HEK293 (cell line): ENCODE measurements around the gene DEK.

Experiments used
- ATF2 ChIP-seq: fragments of 450-650 bp; formaldehyde crosslinking; IDR thresholded peaks from 2 replicates; pipeline ENCODE4 v1.5.1; 2016; ENCODE audit warnings: missing biosample characterization, missing genetic modification characterization, low read depth
- BCL6B ChIP-seq: fragments of 450-650 bp; formaldehyde crosslinking; IDR thresholded peaks from 2 replicates; pipeline ENCODE4 v1.5.1; 2017; ENCODE audit warnings: missing biosample characterization, missing genetic modification characterization
- ELK4 ChIP-seq: IDR thresholded peaks from 2 replicates; pipeline ENCODE4 v1.6.1; 2011; ENCODE audit warnings: mild to moderate bottlenecking, low read depth, low read length, borderline replicate concordance
- FEZF1 ChIP-seq: fragments of 450-650 bp; formaldehyde crosslinking; IDR thresholded peaks from 2 replicates; pipeline ENCODE4 v1.5.1; 2016; ENCODE audit warnings: missing biosample characterization, missing genetic modification characterization
- GLIS2 ChIP-seq: fragments of 450-650 bp; formaldehyde crosslinking; IDR thresholded peaks from 2 replicates; pipeline ENCODE4 v1.5.1; 2016; ENCODE audit warnings: missing biosample characterization, missing genetic modification characterization
- HOXC10 ChIP-seq: sonication (generic); formaldehyde crosslinking; IDR thresholded peaks from 2 replicates; pipeline ENCODE4 v1.8.1; 2023; ENCODE audit warnings: mild to moderate bottlenecking, missing genetic modification reagents
- KLF8 ChIP-seq: fragments of 450-650 bp; formaldehyde crosslinking; IDR thresholded peaks from 2 replicates; pipeline ENCODE4 v1.5.1; 2016; ENCODE audit warnings: missing biosample characterization, missing genetic modification characterization
- REST ChIP-seq: fragments of 450-650 bp; formaldehyde crosslinking; IDR thresholded peaks from 2 replicates; pipeline ENCODE4 v1.5.1; 2016; ENCODE audit warnings: missing biosample characterization, missing genetic modification characterization
- ZFP41 ChIP-seq: fragments of 450-650 bp; formaldehyde crosslinking; IDR thresholded peaks from 2 replicates; pipeline ENCODE4 v1.5.1; 2016; ENCODE audit warnings: missing biosample characterization, missing genetic modification characterization, borderline replicate concordance
- ZNF121 ChIP-seq: fragments of 450-650 bp; formaldehyde crosslinking; IDR thresholded peaks from 2 replicates; pipeline ENCODE4 v1.5.1; 2016; ENCODE audit warnings: missing biosample characterization, missing genetic modification characterization
- ZNF133 ChIP-seq: fragments of 450-650 bp; formaldehyde crosslinking; IDR thresholded peaks from 2 replicates; pipeline ENCODE4 v1.5.1; 2016; ENCODE audit warnings: missing biosample characterization, missing genetic modification characterization
- ZNF140 ChIP-seq: fragments of 450-650 bp; formaldehyde crosslinking; IDR thresholded peaks from 2 replicates; pipeline ENCODE4 v1.5.1; 2016; ENCODE audit warnings: missing biosample characterization, missing genetic modification characterization
- ZNF16 ChIP-seq: fragments of 450-650 bp; formaldehyde crosslinking; IDR thresholded peaks from 2 replicates; pipeline ENCODE4 v1.5.1; 2016; ENCODE audit warnings: low read depth, missing biosample characterization, missing genetic modification characterization
- ZNF169 ChIP-seq: fragments of 450-650 bp; formaldehyde crosslinking; IDR thresholded peaks from 2 replicates; pipeline ENCODE4 v1.5.1; 2016; ENCODE audit warnings: missing biosample characterization, missing genetic modification characterization
- ZNF214 ChIP-seq: fragments of 450-650 bp; formaldehyde crosslinking; IDR thresholded peaks from 2 replicates; pipeline ENCODE4 v1.5.1; 2017; ENCODE audit warnings: missing biosample characterization, mild to moderate bottlenecking, missing genetic modification characterization, borderline replicate concordance
- ZNF239 ChIP-seq: fragments of 450-650 bp; formaldehyde crosslinking; IDR thresholded peaks from 2 replicates; pipeline ENCODE4 v1.5.1; 2016; ENCODE audit warnings: missing biosample characterization, missing genetic modification characterization
- ZNF274 ChIP-seq, 2 experiments: fragments of 200-500 bp in 1 of 2; fragments of 450-650 bp in 1 of 2; sonication (Bioruptor generic) in 1 of 2; formaldehyde crosslinking in 1 of 2; IDR thresholded peaks; 2 replicates each; pipeline versions ENCODE4 v1.5.1 to v1.6.1; 2014 to 2016; ENCODE audit warnings: borderline replicate concordance in 1 of 2, inconsistent platforms in 1 of 2, low read length in 1 of 2, missing biosample characterization in 1 of 2, missing genetic modification characterization in 1 of 2
- ZNF341 ChIP-seq: fragments of 450-650 bp; formaldehyde crosslinking; IDR thresholded peaks from 2 replicates; pipeline ENCODE4; 2016; ENCODE audit warnings: low read depth, missing biosample characterization, missing genetic modification characterization
- ZNF366 ChIP-seq: fragments of 450-650 bp; formaldehyde crosslinking; conservative IDR thresholded peaks from 2 replicates; pipeline ENCODE4 v1.5.1; 2016; ENCODE audit warnings: missing biosample characterization, missing genetic modification characterization
- ZNF426 ChIP-seq: fragments of 450-650 bp; formaldehyde crosslinking; IDR thresholded peaks from 2 replicates; pipeline ENCODE4 v1.5.1; 2017; ENCODE audit warnings: missing biosample characterization, missing genetic modification characterization, mild to moderate bottlenecking, inconsistent platforms, moderate library complexity
- ZNF473 ChIP-seq: fragments of 450-650 bp; formaldehyde crosslinking; IDR thresholded peaks from 2 replicates; pipeline ENCODE4 v1.5.1; 2017; ENCODE audit warnings: missing biosample characterization, missing genetic modification characterization
- ZNF585B ChIP-seq: fragments of 450-650 bp; formaldehyde crosslinking; IDR thresholded peaks from 2 replicates; pipeline ENCODE4 v1.5.1; 2016; ENCODE audit warnings: missing biosample characterization, missing genetic modification characterization
- ZNF621 ChIP-seq: fragments of 450-650 bp; formaldehyde crosslinking; IDR thresholded peaks from 2 replicates; pipeline ENCODE4 v1.5.1; 2017; ENCODE audit warnings: missing biosample characterization, missing genetic modification characterization
- ZNF626 ChIP-seq: fragments of 450-650 bp; sonication (Bioruptor Pico); formaldehyde crosslinking; IDR thresholded peaks from 2 replicates; pipeline ENCODE4 v1.5.1; 2018; ENCODE audit warnings: missing biosample characterization, missing genetic modification characterization, inconsistent platforms
- ZNF629 ChIP-seq: fragments of 450-650 bp; formaldehyde crosslinking; IDR thresholded peaks from 2 replicates; pipeline ENCODE4 v1.5.1; 2017; ENCODE audit warnings: missing biosample characterization, missing genetic modification characterization
- ZNF76 ChIP-seq: fragments of 450-650 bp; formaldehyde crosslinking; IDR thresholded peaks from 2 replicates; pipeline ENCODE4; 2016; ENCODE audit warnings: low read depth, missing biosample characterization, missing genetic modification characterization, borderline replicate concordance
- ZNF776 ChIP-seq: fragments of 450-650 bp; formaldehyde crosslinking; IDR thresholded peaks from 2 replicates; pipeline ENCODE4 v1.5.0; 2017; ENCODE audit warnings: missing biosample characterization, missing genetic modification characterization, borderline replicate concordance
- ZSCAN23 ChIP-seq: fragments of 450-650 bp; formaldehyde crosslinking; IDR thresholded peaks from 2 replicates; pipeline ENCODE4 v1.5.1; 2016; ENCODE audit warnings: missing biosample characterization, missing genetic modification characterization
- TF ChIP-seq, protein P1 (sequence below): fragments of 450-650 bp; formaldehyde crosslinking; IDR thresholded peaks from 2 replicates; pipeline ENCODE4 v1.5.1; 2016; ENCODE audit warnings: missing biosample characterization, missing genetic modification characterization
- TF ChIP-seq, protein P2 (sequence below): sonication (generic); formaldehyde crosslinking; IDR thresholded peaks from 2 replicates; pipeline ENCODE4 v1.8.1; 2022; ENCODE audit warnings: mild to moderate bottlenecking, moderate library complexity, missing genetic modification reagents

Gene DEK

GRCh38 chr6:18264219-18264922 lies at the start of gene DEK (continued):
- TF ChIP-seq HOXC10 (CRISPR knock-in tag), result 0 out of 2 replicates have a peak, but pooled peaks have one; percentile 69
- TF ChIP-seq ZNF473, result no peak
- TF ChIP-seq ZNF214 (tag by site-specific recombination), result no peak
- peak; percentile 64; the same call in 1 of the 2 replicates for TF ChIP-seq GLIS2
- no peak for TF ChIP-seq ZNF426 (tag by site-specific recombination)
- no peak for TF ChIP-seq ZNF626 (tag by site-specific recombination)
- TF ChIP-seq ZNF16 (tag by site-specific recombination), result no peak
- TF ChIP-seq ZNF274 (IDR thresholded peaks at IDR 0.05; ENCODE audit: low read length), result no peak
- TF ChIP-seq ZNF274 (tag by site-specific recombination; IDR thresholded peaks at IDR 0.05; ENCODE audit: borderline replicate concordance), result no peak
- TF ChIP-seq ZNF366 (tag by site-specific recombination), result 0 out of 2 replicates have a peak, but pooled peaks have one; percentile 11
- no peak for TF ChIP-seq ELK4
- TF ChIP-seq ZNF341, result no peak
- no peak for TF ChIP-seq ZNF776 (tag by site-specific recombination)
- TF ChIP-seq ATF2 (tag by site-specific recombination), result no peak
- TF ChIP-seq ZNF121 (tag by site-specific recombination), result no peak
- no peak for TF ChIP-seq ZNF629 (tag by site-specific recombination)
- no peak for TF ChIP-seq ZNF585B (tag by site-specific recombination)
- no peak for TF ChIP-seq ZNF76 (tag by site-specific recombination)
- TF ChIP-seq ZFP41 (tag by site-specific recombination), result no peak
- TF ChIP-seq, protein P1, sequence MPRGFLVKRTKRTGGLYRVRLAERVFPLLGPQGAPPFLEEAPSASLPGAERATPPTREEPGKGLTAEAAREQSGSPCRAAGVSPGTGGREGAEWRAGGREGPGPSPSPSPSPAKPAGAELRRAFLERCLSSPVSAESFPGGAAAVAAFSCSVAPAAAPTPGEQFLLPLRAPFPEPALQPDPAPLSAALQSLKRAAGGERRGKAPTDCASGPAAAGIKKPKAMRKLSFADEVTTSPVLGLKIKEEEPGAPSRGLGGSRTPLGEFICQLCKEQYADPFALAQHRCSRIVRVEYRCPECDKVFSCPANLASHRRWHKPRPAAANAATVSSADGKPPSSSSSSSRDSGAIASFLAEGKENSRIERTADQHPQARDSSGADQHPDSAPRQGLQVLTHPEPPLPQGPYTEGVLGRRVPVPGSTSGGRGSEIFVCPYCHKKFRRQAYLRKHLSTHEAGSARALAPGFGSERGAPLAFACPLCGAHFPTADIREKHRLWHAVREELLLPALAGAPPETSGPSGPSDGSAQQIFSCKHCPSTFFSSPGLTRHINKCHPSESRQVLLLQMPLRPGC, result no peak
- TF ChIP-seq KLF8 (tag by site-specific recombination), result 0 out of 2 replicates have a peak, but pooled peaks have one; percentile 36
- no peak for TF ChIP-seq ZNF169 (tag by site-specific recombination)
- no peak for TF ChIP-seq ZNF621 (tag by site-specific recombination)
- TF ChIP-seq REST (tag by site-specific recombination), result no peak
- TF ChIP-seq, protein P2, sequence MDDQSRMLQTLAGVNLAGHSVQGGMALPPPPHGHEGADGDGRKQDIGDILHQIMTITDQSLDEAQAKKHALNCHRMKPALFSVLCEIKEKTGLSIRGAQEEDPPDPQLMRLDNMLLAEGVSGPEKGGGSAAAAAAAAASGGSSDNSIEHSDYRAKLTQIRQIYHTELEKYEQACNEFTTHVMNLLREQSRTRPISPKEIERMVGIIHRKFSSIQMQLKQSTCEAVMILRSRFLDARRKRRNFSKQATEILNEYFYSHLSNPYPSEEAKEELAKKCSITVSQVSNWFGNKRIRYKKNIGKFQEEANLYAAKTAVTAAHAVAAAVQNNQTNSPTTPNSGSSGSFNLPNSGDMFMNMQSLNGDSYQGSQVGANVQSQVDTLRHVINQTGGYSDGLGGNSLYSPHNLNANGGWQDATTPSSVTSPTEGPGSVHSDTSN (CRISPR knock-in tag), result no peak; the same call in 1 of the 2 replicates
- no peak for TF ChIP-seq ZNF239 (tag by site-specific recombination)
- TF ChIP-seq ZNF133, result no peak
- no peak for TF ChIP-seq ZNF140 (tag by site-specific recombination)
- no peak for TF ChIP-seq ZSCAN23
- no peak; the same call in 1 of the 2 replicates for TF ChIP-seq FEZF1 (tag by site-specific recombination)
- TF ChIP-seq BCL6B (tag by site-specific recombination), result no peak
